Left lung (tissue), 8 donors: ENCODE measurements around the gene GNPNAT1. TPM values are rescaled to one million over a fixed set of nuclear protein-coding genes. Genes with fewer than 3 reads are reported as not detected.

Experiments
- polyA plus RNA-seq, 6 donors: library from polyadenylated mRNA; unstranded; fragments of 120-200 nt; gene quantifications; one replicate each; pipeline ENCODE4 v1.2.1, GENCODE V29; 2013; ENCODE audit not compliant: insufficient read length in 6 of 6
- total RNA-seq, 2 donors: library from RNA; stranded (reverse); fragmentation: NEBNext Ultra II Directional; extraction: Animal tissue kit (Norgen Biotek cat#: 25700); gene quantifications; one replicate each; pipeline ENCODE4 v1.2.1, GENCODE V29; 2021
- donor health status: DM: no; HTN: yes; CAD: no.
- donor health status: DM: no; HTN: no; CAD: no.

Gene GNPNAT1
- total and polyA plus RNA-seq, 8 donors, result 19.1 to 27.9 (median 24.1) TPM

Other genes starting within 250 kb of the GNPNAT1 start
- gene TXNDC16, start 239.1 kb downstream of the GNPNAT1 start, total RNA-seq, result 1 to 10 TPM; 6.2 TPM
- 10 to 100 TPM; 13.2 to 22.0 (median 17.9) TPM for gene TXNDC16, start 239.1 kb downstream of the GNPNAT1 start, polyA plus RNA-seq
- 1 to 10 TPM; 1.8 to 2.0 TPM for gene GPR137C, start 238.8 kb downstream of the GNPNAT1 start, total RNA-seq
- gene GPR137C, start 238.8 kb downstream of the GNPNAT1 start, polyA plus RNA-seq, result 1 to 10 TPM; 5.5 to 7.6 (median 7.2) TPM
- gene ERO1A, start 96.0 kb downstream of the GNPNAT1 start, total RNA-seq, result 10 to 100 TPM; 59.6 to 70.6 TPM
- gene ERO1A, start 96.0 kb downstream of the GNPNAT1 start, polyA plus RNA-seq, result 10 to 100 TPM; 27.5 to 36.7 (median 30.0) TPM
- 10 to 100 TPM; 68.5 to 94.0 TPM for gene PSMC6, start 84.4 kb downstream of the GNPNAT1 start, total RNA-seq
- gene PSMC6, start 84.4 kb downstream of the GNPNAT1 start, polyA plus RNA-seq, result 100 to 1,000 TPM; 149 to 188 (median 160) TPM
- gene STYX, start 61.4 kb downstream of the GNPNAT1 start, total RNA-seq, result 10 to 100 TPM in 1 of 2 donors, 1 to 10 TPM in 1; 9.9 to 12.7 TPM
- 10 to 100 TPM; 17.1 to 19.2 (median 18.0) TPM for gene STYX, start 61.4 kb downstream of the GNPNAT1 start, polyA plus RNA-seq
- 10 to 100 TPM; 93.4 to 98.8 TPM for gene FERMT2, start 159.4 kb upstream of the GNPNAT1 start, total RNA-seq
- 100 to 1,000 TPM; 124 to 148 (median 132) TPM for gene FERMT2, start 159.4 kb upstream of the GNPNAT1 start, polyA plus RNA-seq